HEK293 (cell line): ENCODE measurements around the gene IL20RA.
"Not testable (repeated sequence)": the region's sequence is repeated elsewhere in the genome, so short reads cannot be mapped to it uniquely, and the experiment has no call there.

Experiments
- ZNF521 ChIP-seq: fragments of 450-650 bp; formaldehyde crosslinking; IDR thresholded peaks from 2 replicates; pipeline ENCODE4 v1.5.1; 2017; ENCODE audit warnings: missing biosample characterization, mild to moderate bottlenecking, missing genetic modification characterization
- ZNF701 ChIP-seq: fragments of 450-650 bp; formaldehyde crosslinking; IDR thresholded peaks from 2 replicates; pipeline ENCODE4 v1.5.1; 2016; ENCODE audit warnings: missing biosample characterization, missing genetic modification characterization
- TF ChIP-seq, protein P1 (sequence below): fragments of 450-650 bp; formaldehyde crosslinking; IDR thresholded peaks from 2 replicates; pipeline ENCODE4 v1.5.1; 2016; ENCODE audit warnings: missing biosample characterization, missing genetic modification characterization
- TF ChIP-seq, protein P2 (sequence below): fragments of 450-650 bp; formaldehyde crosslinking; conservative IDR thresholded peaks from 2 replicates; pipeline ENCODE4 v1.5.1; 2016; ENCODE audit warnings: low read depth, missing biosample characterization, missing genetic modification characterization

- TF ChIP-seq, protein P1, sequence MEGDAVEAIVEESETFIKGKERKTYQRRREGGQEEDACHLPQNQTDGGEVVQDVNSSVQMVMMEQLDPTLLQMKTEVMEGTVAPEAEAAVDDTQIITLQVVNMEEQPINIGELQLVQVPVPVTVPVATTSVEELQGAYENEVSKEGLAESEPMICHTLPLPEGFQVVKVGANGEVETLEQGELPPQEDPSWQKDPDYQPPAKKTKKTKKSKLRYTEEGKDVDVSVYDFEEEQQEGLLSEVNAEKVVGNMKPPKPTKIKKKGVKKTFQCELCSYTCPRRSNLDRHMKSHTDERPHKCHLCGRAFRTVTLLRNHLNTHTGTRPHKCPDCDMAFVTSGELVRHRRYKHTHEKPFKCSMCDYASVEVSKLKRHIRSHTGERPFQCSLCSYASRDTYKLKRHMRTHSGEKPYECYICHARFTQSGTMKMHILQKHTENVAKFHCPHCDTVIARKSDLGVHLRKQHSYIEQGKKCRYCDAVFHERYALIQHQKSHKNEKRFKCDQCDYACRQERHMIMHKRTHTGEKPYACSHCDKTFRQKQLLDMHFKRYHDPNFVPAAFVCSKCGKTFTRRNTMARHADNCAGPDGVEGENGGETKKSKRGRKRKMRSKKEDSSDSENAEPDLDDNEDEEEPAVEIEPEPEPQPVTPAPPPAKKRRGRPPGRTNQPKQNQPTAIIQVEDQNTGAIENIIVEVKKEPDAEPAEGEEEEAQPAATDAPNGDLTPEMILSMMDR (tag by site-specific recombination) = not testable (repeated sequence)
- TF ChIP-seq, protein P2, sequence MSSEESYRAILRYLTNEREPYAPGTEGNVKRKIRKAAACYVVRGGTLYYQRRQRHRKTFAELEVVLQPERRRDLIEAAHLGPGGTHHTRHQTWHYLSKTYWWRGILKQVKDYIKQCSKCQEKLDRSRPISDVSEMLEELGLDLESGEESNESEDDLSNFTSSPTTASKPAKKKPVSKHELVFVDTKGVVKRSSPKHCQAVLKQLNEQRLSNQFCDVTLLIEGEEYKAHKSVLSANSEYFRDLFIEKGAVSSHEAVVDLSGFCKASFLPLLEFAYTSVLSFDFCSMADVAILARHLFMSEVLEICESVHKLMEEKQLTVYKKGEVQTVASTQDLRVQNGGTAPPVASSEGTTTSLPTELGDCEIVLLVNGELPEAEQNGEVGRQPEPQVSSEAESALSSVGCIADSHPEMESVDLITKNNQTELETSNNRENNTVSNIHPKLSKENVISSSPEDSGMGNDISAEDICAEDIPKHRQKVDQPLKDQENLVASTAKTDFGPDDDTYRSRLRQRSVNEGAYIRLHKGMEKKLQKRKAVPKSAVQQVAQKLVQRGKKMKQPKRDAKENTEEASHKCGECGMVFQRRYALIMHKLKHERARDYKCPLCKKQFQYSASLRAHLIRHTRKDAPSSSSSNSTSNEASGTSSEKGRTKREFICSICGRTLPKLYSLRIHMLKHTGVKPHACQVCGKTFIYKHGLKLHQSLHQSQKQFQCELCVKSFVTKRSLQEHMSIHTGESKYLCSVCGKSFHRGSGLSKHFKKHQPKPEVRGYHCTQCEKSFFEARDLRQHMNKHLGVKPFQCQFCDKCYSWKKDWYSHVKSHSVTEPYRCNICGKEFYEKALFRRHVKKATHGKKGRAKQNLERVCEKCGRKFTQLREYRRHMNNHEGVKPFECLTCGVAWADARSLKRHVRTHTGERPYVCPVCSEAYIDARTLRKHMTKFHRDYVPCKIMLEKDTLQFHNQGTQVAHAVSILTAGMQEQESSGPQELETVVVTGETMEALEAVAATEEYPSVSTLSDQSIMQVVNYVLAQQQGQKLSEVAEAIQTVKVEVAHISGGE (tag by site-specific recombination) = not testable (repeated sequence)
- not testable (repeated sequence) for TF ChIP-seq ZNF521 (tag by site-specific recombination); ZNF701
These were observed 84.8 kb downstream of the IL20RA start for GRCh38 chr6:136959935-136960334.
